Measurements from ENCODE around the gene DOCK1.

Gene DOCK1

GRCh38 chr10:127011174-127011573 lies 105.9 kb downstream of the DOCK1 start:
- DNase-seq (ENCODE audit: low spot score), result no peak

GRCh38 chr10:127012071-127012768 lies 107.0 kb downstream of the DOCK1 start:
- DNase-seq (ENCODE audit: low spot score), result no peak

GRCh38 chr10:127012769-127013152 lies 107.5 kb downstream of the DOCK1 start:
- no peak for DNase-seq (ENCODE audit: low spot score)

GRCh38 chr10:127013211-127013656 lies 108.0 kb downstream of the DOCK1 start:
- no peak for DNase-seq (ENCODE audit: low spot score)

- DNase-seq (ENCODE audit: low spot score), result no peak
Measured at GRCh38 chr10:127013691-127014473, 108.7 kb downstream of the DOCK1 start.

- DNase-seq (ENCODE audit: low spot score), result no peak
Measured at GRCh38 chr10:127014671-127015070, 109.4 kb downstream of the DOCK1 start.

- DNase-seq (ENCODE audit: low spot score), result no peak
Measured at GRCh38 chr10:127015373-127015772, 110.1 kb downstream of the DOCK1 start.

GRCh38 chr10:127016331-127016730 lies 111.1 kb downstream of the DOCK1 start:
- DNase-seq (ENCODE audit: low spot score), result no peak

GRCh38 chr10:127017541-127018297 lies 112.5 kb downstream of the DOCK1 start:
- DNase-seq (ENCODE audit: low spot score), result no peak

GRCh38 chr10:127018298-127018650 lies 113.0 kb downstream of the DOCK1 start:
- no peak for DNase-seq (ENCODE audit: low spot score)

- no peak for DNase-seq (ENCODE audit: low spot score)
Measured at GRCh38 chr10:127018766-127019165, 113.5 kb downstream of the DOCK1 start.

GRCh38 chr10:127020260-127020659 lies 115.0 kb downstream of the DOCK1 start:
- no peak for DNase-seq (ENCODE audit: low spot score)

- no peak for DNase-seq (ENCODE audit: low spot score)
Measured at GRCh38 chr10:127021801-127022200, 116.6 kb downstream of the DOCK1 start.

- DNase-seq (ENCODE audit: low spot score), result no peak
Measured at GRCh38 chr10:127024685-127025435, 119.6 kb downstream of the DOCK1 start.

- DNase-seq (ENCODE audit: low spot score), result no peak
Measured at GRCh38 chr10:127027786-127028185, 122.6 kb downstream of the DOCK1 start.

- DNase-seq (ENCODE audit: low spot score), result no peak
Measured at GRCh38 chr10:127028556-127028955, 123.3 kb downstream of the DOCK1 start.

- DNase-seq (ENCODE audit: low spot score), result no peak
Measured at GRCh38 chr10:127029061-127029460, 123.8 kb downstream of the DOCK1 start.

- DNase-seq (ENCODE audit: low spot score), result no peak
Measured at GRCh38 chr10:127033216-127034033, 128.2 kb downstream of the DOCK1 start.

- DNase-seq (ENCODE audit: low spot score), result no peak
Measured at GRCh38 chr10:127034034-127034633, 128.9 kb downstream of the DOCK1 start.

- no peak for DNase-seq (ENCODE audit: low spot score)
Measured at GRCh38 chr10:127034790-127035189, 129.6 kb downstream of the DOCK1 start.

- DNase-seq (ENCODE audit: low spot score), result no peak
Measured at GRCh38 chr10:127035827-127036226, 130.6 kb downstream of the DOCK1 start.
